Measurements from ENCODE around the gene DNALI1.
A peak's percentile ranks its signal among the peaks of the same experiment; 100 is the strongest.
"Not testable (repeated sequence)": the region's sequence is repeated elsewhere in the genome, so short reads cannot be mapped to it uniquely, and the experiment has no call there.

The DNALI1 gene

GRCh38 chr1:37537378-37537777 is 19.4 kb upstream of the DNALI1 start:
- Histone ChIP-seq H3K27me3 (ENCODE audit: low read depth) (no peaks in the 10 kb centered on the region), H3K36me3 (replicated peaks) (peaks cover 53% of the 10 kb centered on the region), H3K4me1 (no peaks in the 10 kb centered on the region), H3K4me3 (no peak overlapping the region), H3K9me3 (no peaks in the 10 kb centered on the region)
- no peak for DNase-seq (ENCODE audit: low spot score in 2 of 2)
- in situ Hi-C loops (cut with MboI; ENCODE audit: low sequenced_read_pairs) = no loop called here

GRCh38 chr1:37539154-37539553 is 17.6 kb upstream of the DNALI1 start:
- H3K4me3 ChIP-seq; H3K9me3 ChIP-seq; H3K4me1 ChIP-seq; DNase-seq (ENCODE audit: low spot score in 2 of 2); in situ Hi-C loops (cut with MboI; ENCODE audit: low sequenced_read_pairs); H3K27me3 ChIP-seq (ENCODE audit: low read depth): not testable (repeated sequence)
- peaks cover 53% of the 10 kb centered on the region for H3K36me3 ChIP-seq (replicated peaks)

- H3K27me3 ChIP-seq (ENCODE audit: low read depth) = no peaks in the 10 kb centered on the region
- peaks cover 56% of the 10 kb centered on the region for H3K36me3 ChIP-seq (replicated peaks)
- no peak overlapping the region for H3K4me3 ChIP-seq
- DNase-seq (ENCODE audit: low spot score in 2 of 2) = no peak
- no peaks in the 10 kb centered on the region for H3K4me1 ChIP-seq
- in situ Hi-C loops (cut with MboI; ENCODE audit: low sequenced_read_pairs) = no loop called here
- no peaks in the 10 kb centered on the region for H3K9me3 ChIP-seq
Measured at GRCh38 chr1:37540036-37540785, 16.5 kb upstream of the DNALI1 start.

DNA sequence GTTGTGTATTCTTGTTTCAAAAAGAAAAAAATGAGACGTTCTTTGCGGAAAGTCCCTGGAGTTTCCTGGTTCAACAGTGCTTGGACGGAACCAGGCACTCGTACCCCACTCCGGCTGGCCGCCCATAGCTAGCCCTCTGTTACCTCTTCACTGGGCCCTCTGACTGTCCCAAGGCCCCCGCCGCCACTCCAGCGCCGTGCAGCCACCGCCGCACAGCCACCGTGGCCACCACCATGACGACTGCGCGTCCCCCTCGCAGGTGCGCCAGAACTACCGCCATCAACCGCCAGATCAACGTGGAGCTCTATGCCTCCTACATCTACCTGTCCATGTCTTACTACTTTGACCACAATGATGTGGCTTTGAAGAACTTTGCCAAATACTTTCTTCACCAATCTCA is 12.2 kb upstream of the DNALI1 start:
- no peaks in the 10 kb centered on the region for H3K27me3 ChIP-seq (ENCODE audit: low read depth)
- no peaks in the 10 kb centered on the region for H3K4me1 ChIP-seq
- in situ Hi-C loops (cut with MboI; ENCODE audit: low sequenced_read_pairs) = no loop called here
- no peak for DNase-seq (ENCODE audit: low spot score in 2 of 2)
- H3K36me3 ChIP-seq (replicated peaks) = peaks cover 41% of the 10 kb centered on the region
- H3K4me3 ChIP-seq = no peak overlapping the region
- H3K9me3 ChIP-seq = no peaks in the 10 kb centered on the region

DNA sequence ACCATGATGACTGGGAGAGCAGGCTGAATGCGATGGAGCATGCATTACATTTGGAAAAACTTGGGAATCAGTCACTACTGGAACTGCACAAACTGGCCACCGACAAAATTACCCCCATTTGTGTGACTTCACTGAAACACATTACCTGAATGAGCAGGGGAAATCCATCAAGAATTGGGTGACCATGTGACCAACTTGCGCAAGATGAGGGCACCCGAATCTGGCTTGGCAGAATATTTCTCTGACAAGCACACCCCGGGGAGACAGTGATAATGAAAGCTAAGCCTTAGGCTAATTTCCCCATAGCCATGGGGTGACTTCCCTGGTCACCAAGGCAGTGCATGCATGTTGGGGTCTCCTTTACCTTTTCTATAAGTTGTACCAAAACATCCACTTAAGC is 11.7 kb upstream of the DNALI1 start:
- no peak for DNase-seq (ENCODE audit: low spot score in 2 of 2)
- Histone ChIP-seq H3K27me3 (ENCODE audit: low read depth) (no peaks in the 10 kb centered on the region), H3K4me3 (no peak overlapping the region), H3K4me1 (no peaks in the 10 kb centered on the region), H3K9me3 (no peaks in the 10 kb centered on the region), H3K36me3 (replicated peaks) (peaks cover 36% of the 10 kb centered on the region)
- in situ Hi-C loops (cut with MboI; ENCODE audit: low sequenced_read_pairs) = no loop called here

DNA sequence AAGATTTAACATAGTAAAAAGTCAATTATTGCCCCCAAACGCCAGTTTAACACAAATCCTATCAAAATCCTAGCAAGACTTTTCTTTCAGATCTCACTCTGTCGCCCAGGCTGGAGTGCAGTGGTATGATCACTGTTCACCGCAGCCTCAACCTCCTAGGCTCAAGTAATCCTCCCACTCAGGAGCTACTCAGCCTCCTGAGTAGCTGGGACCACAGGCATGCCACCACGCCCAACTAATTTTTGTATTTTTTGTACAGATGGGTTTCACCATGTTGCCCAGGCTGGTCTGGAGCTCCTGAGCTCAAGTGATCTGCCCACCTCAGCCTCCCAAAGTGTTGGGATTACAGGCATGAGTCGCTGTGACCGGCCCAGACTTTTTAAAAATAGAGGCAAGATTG is 7.4 kb upstream of the DNALI1 start:
- DNase-seq (ENCODE audit: low spot score in 2 of 2) = no peak
- Histone ChIP-seq H3K27me3 (ENCODE audit: low read depth) (no peaks in the 10 kb centered on the region), H3K4me1 (peaks cover 7% of the 10 kb centered on the region), H3K36me3 (replicated peaks) (peaks cover 31% of the 10 kb centered on the region), H3K9me3 (peaks cover under 1% of the 10 kb centered on the region), H3K4me3 (no peak overlapping the region)
- in situ Hi-C loops (cut with MboI; ENCODE audit: low sequenced_read_pairs) = no loop called here

- Histone ChIP-seq H3K36me3 (replicated peaks) (peaks cover 13% of the 10 kb centered on the region), H3K4me1 (peaks cover 7% of the 10 kb centered on the region), H3K27me3 (ENCODE audit: low read depth) (no peaks in the 10 kb centered on the region), H3K9me3 (peaks cover 9% of the 10 kb centered on the region), H3K4me3 (peak overlapping the region; percentile 99)
- DNase-seq (ENCODE audit: low spot score in 2 of 2) = no peak
- in situ Hi-C loops (cut with MboI; ENCODE audit: low sequenced_read_pairs) = no loop called here
Measured at GRCh38 chr1:37553598-37553926, 3.2 kb upstream of the DNALI1 start.

DNA sequence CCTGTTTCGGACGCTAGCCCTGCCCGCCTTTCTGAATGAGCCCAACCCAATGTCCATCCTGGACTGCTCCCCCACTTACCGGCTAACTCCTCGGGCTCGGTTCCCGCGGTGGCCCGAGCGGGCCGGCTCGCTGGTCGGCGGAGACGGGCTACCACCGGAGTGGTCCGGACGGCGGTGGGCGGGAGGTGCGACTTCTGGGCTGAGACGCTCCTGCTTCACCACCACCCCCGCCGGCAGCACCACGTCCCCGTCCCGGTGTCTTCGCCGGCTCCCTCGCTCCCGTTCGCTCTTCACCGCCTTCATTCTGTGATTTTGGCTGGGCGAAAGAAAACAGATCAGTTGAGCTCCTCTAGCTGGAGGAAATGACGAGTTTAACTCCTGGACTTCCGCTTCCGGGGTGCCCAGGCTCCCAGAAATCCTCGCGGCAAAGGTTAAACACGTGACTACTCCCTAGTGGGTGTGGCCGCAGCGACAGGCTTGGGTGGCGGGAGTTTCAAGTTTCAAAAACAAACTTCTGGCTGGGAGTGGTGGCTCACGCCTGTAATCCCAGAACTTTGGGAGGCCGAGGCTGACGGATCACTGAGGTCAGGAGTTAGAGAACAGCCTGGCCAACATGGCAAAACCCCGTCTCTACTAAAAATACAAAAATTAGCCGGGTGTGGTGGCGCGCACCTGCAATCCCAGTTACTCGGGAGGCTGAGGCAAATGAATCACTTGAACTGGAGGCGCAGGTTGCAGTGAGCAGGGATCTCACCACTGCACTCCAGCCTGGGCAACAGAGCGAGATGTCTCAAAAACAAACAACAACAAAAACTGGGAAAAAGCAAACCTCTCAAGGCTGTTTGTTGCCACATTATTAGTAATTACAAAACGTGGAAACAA is 2.6 kb upstream of the DNALI1 start, which contains the start of gene SNIP1:
SNIP1 (minus strand) TSS at position 367 of the 882 bp plus-strand sequence; CDS start at position 303, 64 bp downstream.
- Histone ChIP-seq H3K27me3 (ENCODE audit: low read depth) (no peaks in the 10 kb centered on the region), H3K9me3 (peaks cover 9% of the 10 kb centered on the region), H3K4me1 (peaks cover 7% of the 10 kb centered on the region), H3K36me3 (replicated peaks) (peaks cover 13% of the 10 kb centered on the region), H3K4me3 (peak within 1 kb of the TSS; percentile 99)
- in situ Hi-C loops (cut with MboI; ENCODE audit: low sequenced_read_pairs) = no loop called here
- peak; percentile 89 to 92 for DNase-seq (ENCODE audit: low spot score in 2 of 2)

- no peak for DNase-seq (ENCODE audit: low spot score in 2 of 2)
- in situ Hi-C loops (cut with MboI; ENCODE audit: low sequenced_read_pairs) = no loop called here
- no peaks in the 10 kb centered on the region for H3K27me3 ChIP-seq (ENCODE audit: low read depth)
- H3K9me3 ChIP-seq = peaks cover 9% of the 10 kb centered on the region
- no peak overlapping the region for H3K4me3 ChIP-seq
- H3K36me3 ChIP-seq (replicated peaks) = peaks cover 10% of the 10 kb centered on the region
- H3K4me1 ChIP-seq = peaks cover 7% of the 10 kb centered on the region
Measured at GRCh38 chr1:37557402-37557801, 662 bp downstream of the DNALI1 start.

DNA sequence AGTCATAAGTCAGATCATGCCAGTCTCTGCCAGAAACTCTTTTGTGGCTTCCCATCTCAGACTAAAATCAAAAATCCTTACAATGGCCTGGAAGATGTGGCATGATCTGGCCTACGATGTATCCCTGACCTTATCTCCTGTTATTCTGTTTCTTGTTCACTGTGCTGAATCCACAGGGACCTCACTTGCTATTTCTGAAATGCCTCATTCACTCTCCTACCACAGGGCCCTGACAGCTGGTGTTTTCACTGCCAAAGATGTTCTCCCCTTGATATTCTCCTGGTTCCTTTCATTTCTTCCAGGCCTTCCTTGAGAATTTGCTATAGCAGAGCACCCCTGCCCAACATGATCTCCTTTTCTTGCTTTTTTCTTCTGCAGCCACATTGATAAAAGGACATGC is 1.7 kb downstream of the DNALI1 start:
- in situ Hi-C loops (cut with MboI; ENCODE audit: low sequenced_read_pairs) = no loop called here
- H3K27me3 ChIP-seq (ENCODE audit: low read depth) = no peaks in the 10 kb centered on the region
- H3K4me1 ChIP-seq = no peaks in the 10 kb centered on the region; the same call in 1 of the 2 replicates
- no peak for DNase-seq (ENCODE audit: low spot score in 2 of 2)
- H3K36me3 ChIP-seq (replicated peaks) = peaks cover 10% of the 10 kb centered on the region
- peaks cover 9% of the 10 kb centered on the region for H3K9me3 ChIP-seq
- H3K4me3 ChIP-seq = no peak overlapping the region

DNA sequence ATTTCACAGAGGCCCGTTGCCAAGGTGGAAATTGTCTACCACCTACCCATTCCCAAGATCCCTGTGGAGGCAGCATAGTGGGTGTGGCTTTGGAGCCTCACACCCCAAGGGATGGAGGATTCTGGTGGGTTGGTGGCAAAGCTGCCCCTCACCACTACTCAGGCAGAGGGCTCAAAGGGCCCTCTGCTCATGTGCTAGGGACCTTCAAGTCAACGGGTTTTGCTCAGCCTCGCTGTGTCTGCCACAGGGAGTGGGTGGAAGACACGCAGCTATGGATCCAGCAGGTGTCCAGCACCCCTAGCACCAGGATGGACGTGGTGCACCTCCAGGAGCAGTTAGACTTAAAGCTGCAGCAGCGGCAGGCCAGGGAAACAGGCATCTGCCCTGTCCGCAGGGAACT is 2.3 kb downstream of the DNALI1 start:
- in situ Hi-C loops (cut with MboI; ENCODE audit: low sequenced_read_pairs) = no loop called here
- no peaks in the 10 kb centered on the region; the same call in 1 of the 2 replicates for H3K4me1 ChIP-seq
- H3K9me3 ChIP-seq = peaks cover 9% of the 10 kb centered on the region
- no peak for DNase-seq (ENCODE audit: low spot score in 2 of 2)
- H3K27me3 ChIP-seq (ENCODE audit: low read depth) = no peaks in the 10 kb centered on the region
- peaks cover 4% of the 10 kb centered on the region for H3K36me3 ChIP-seq (replicated peaks)
- no peak overlapping the region for H3K4me3 ChIP-seq

- H3K4me1 ChIP-seq, H3K4me3 ChIP-seq: not testable (repeated sequence)
Measured at GRCh38 chr1:37559957-37560379, 3.2 kb downstream of the DNALI1 start.

DNA sequence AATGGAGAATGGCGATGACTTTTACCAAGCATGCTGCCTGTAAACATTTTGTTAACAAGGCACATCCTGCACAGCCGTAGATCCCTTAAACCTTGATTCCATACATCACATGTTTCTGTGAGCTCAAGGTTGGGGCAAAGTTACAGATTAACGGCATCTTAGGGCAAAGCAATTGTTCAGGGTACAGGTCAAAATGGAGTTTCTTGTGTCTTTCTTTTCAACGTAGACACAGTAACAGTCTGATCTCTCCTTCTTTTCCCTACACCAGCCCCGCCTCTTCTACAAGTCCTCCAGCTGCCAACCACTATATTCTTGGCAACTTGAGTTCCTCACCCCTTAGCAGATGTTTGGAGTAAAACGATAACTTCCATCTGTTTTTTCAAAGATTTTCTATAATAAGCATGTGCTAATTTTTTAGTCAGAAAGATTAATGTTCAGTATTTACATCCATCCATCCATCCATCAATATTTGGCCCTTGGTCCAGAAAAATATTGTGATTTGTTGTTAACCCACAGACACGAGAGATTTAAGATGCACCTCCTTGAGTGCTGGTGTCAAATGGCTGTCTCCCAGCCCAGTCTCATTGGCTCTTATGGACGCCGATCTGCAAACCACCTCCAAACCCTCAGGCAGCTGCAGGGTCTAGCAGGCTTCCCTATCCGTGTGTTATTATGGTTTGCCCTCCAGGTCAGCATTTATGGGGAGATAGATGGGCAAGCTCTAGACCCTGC is 3.8 kb downstream of the DNALI1 start:
- Histone ChIP-seq H3K4me1 (no peaks in the 10 kb centered on the region; the same call in 1 of the 2 replicates), H3K9me3 (no peaks in the 10 kb centered on the region)
- no peak for DNase-seq (ENCODE audit: low spot score in 2 of 2)

More at GRCh38 chr1:37559957-37560379, 3.2 kb downstream of the DNALI1 start:
- H3K36me3 ChIP-seq (replicated peaks); H3K27me3 ChIP-seq (ENCODE audit: low read depth); DNase-seq (ENCODE audit: low spot score in 2 of 2); in situ Hi-C loops (cut with MboI; ENCODE audit: low sequenced_read_pairs); H3K9me3 ChIP-seq: not testable (repeated sequence)

More for the DNA sequence above, 3.8 kb downstream of the DNALI1 start:
- H3K27me3 ChIP-seq (ENCODE audit: low read depth) = no peaks in the 10 kb centered on the region
- in situ Hi-C loops (cut with MboI; ENCODE audit: low sequenced_read_pairs) = no loop called here
- H3K36me3 ChIP-seq (replicated peaks) = peaks cover 12% of the 10 kb centered on the region
- no peak overlapping the region for H3K4me3 ChIP-seq

Data from HAP-1 (cell line).